IPS-20b (cell line): ENCODE measurements around the gene MUTYH.
"Not testable (repeated sequence)": the region's sequence is repeated elsewhere in the genome, so short reads cannot be mapped to it uniquely, and the experiment has no call there.

Experiments
- H3K27ac ChIP-seq: one replicate; pipeline ENCODE4 v1.5.1; 2013; ENCODE audit warnings: low read length
- H3K27me3 ChIP-seq: 2 replicates; pipeline ENCODE4 v1.6.1; 2013; ENCODE audit warnings: mild to moderate bottlenecking, low read length, inconsistent platforms; ENCODE audit not compliant: insufficient read depth
- H3K36me3 ChIP-seq: 2 replicates; pipeline ENCODE4 v1.6.1; 2013; ENCODE audit warnings: low read depth, mild to moderate bottlenecking, inconsistent platforms, low read length, moderate library complexity; ENCODE audit not compliant: insufficient read depth
- H3K4me1 ChIP-seq: 2 replicates; pipeline ENCODE4 v1.6.1; 2013; ENCODE audit warnings: mild to moderate bottlenecking, control low read depth, inconsistent platforms, low read length, moderate library complexity; ENCODE audit not compliant: insufficient read depth
- H3K4me3 ChIP-seq: 2 replicates; pipeline ENCODE4 v1.5.1; 2013; ENCODE audit warnings: mild to moderate bottlenecking, low read length, inconsistent platforms
- H3K9ac ChIP-seq: 2 replicates; pipeline ENCODE4 v1.6.1; 2013; ENCODE audit warnings: low read depth, mild to moderate bottlenecking, inconsistent platforms, low read length, moderate library complexity
- H3K9me3 ChIP-seq: 2 replicates; pipeline ENCODE4 v1.6.1; 2013; ENCODE audit warnings: mild to moderate bottlenecking, low read depth, low read length, inconsistent platforms; ENCODE audit not compliant: insufficient read depth

MUTYH gene

GRCh38 chr1:45373573-45373972 is 33.3 kb upstream of the MUTYH start:
- H3K27me3 ChIP-seq = no peaks in the 10 kb centered on the region
- H3K27ac ChIP-seq = no peak overlapping the region
- no peaks in the 10 kb centered on the region for H3K4me1 ChIP-seq
- no peak overlapping the region for H3K9ac ChIP-seq
- no peak overlapping the region for H3K4me3 ChIP-seq
- no peaks in the 10 kb centered on the region for H3K36me3 ChIP-seq
- H3K9me3 ChIP-seq = no peaks in the 10 kb centered on the region

GRCh38 chr1:45370575-45370974 is 30.3 kb upstream of the MUTYH start:
- Histone ChIP-seq H3K9me3 (no peaks in the 10 kb centered on the region), H3K27ac (no peak overlapping the region), H3K4me3 (no peak overlapping the region), H3K27me3 (no peaks in the 10 kb centered on the region), H3K4me1 (no peaks in the 10 kb centered on the region), H3K9ac (no peak overlapping the region), H3K36me3 (no peaks in the 10 kb centered on the region)

- Histone ChIP-seq H3K9ac (no peak overlapping the region), H3K27me3 (no peaks in the 10 kb centered on the region), H3K9me3 (no peaks in the 10 kb centered on the region)
Observed at GRCh38 chr1:45365051-45365450, 24.8 kb upstream of the MUTYH start.

GRCh38 chr1:45364294-45364693 is 24.1 kb upstream of the MUTYH start:
- Histone ChIP-seq H3K36me3 (no peaks in the 10 kb centered on the region), H3K9ac (no peak overlapping the region), H3K27me3 (no peaks in the 10 kb centered on the region), H3K9me3 (no peaks in the 10 kb centered on the region), H3K4me3 (no peak overlapping the region), H3K4me1 (peaks cover 8% of the 10 kb centered on the region), H3K27ac (no peak overlapping the region)

More at GRCh38 chr1:45365051-45365450, 24.8 kb upstream of the MUTYH start:
- Histone ChIP-seq H3K4me1 (peaks cover 6% of the 10 kb centered on the region), H3K36me3 (no peaks in the 10 kb centered on the region), H3K27ac (no peak overlapping the region), H3K4me3 (no peak overlapping the region)

GRCh38 chr1:45360981-45361380 is 20.7 kb upstream of the MUTYH start:
- not testable (repeated sequence) for H3K9me3 ChIP-seq, H3K36me3 ChIP-seq, H3K27ac ChIP-seq, H3K27me3 ChIP-seq, H3K4me1 ChIP-seq
- Histone ChIP-seq H3K4me3 (peak overlapping the region; percentile 4), H3K9ac (peak overlapping the region; percentile 14; the same call in 1 of the 2 replicates)

- Histone ChIP-seq H3K36me3 (no peaks in the 10 kb centered on the region), H3K4me3 (peak overlapping the region; percentile 4; the same call in 1 of the 2 replicates), H3K27ac (no peak overlapping the region), H3K9ac (peak overlapping the region; percentile 14; the same call in 1 of the 2 replicates), H3K4me1 (peaks cover 8% of the 10 kb centered on the region), H3K9me3 (no peaks in the 10 kb centered on the region), H3K27me3 (no peaks in the 10 kb centered on the region)
Observed at GRCh38 chr1:45359882-45360513, 19.8 kb upstream of the MUTYH start.

- Histone ChIP-seq H3K9me3 (no peaks in the 10 kb centered on the region), H3K27me3 (no peaks in the 10 kb centered on the region), H3K27ac (no peak overlapping the region), H3K4me3 (no peak overlapping the region), H3K9ac (no peak overlapping the region), H3K4me1 (peaks cover 5% of the 10 kb centered on the region), H3K36me3 (no peaks in the 10 kb centered on the region)
Observed at GRCh38 chr1:45356186-45356585, 15.9 kb upstream of the MUTYH start.

- Histone ChIP-seq H3K9ac (no peak overlapping the region), H3K27me3 (no peaks in the 10 kb centered on the region), H3K36me3 (no peaks in the 10 kb centered on the region), H3K27ac (no peak overlapping the region), H3K4me1 (peaks cover 5% of the 10 kb centered on the region), H3K4me3 (no peak overlapping the region), H3K9me3 (no peaks in the 10 kb centered on the region)
Observed at GRCh38 chr1:45355683-45356082, 15.4 kb upstream of the MUTYH start.

GRCh38 chr1:45354838-45355237 is 14.6 kb upstream of the MUTYH start:
- no peaks in the 10 kb centered on the region for H3K27me3 ChIP-seq
- H3K27ac ChIP-seq = no peak overlapping the region
- H3K4me1 ChIP-seq = no peaks in the 10 kb centered on the region; the same call in 1 of the 2 replicates
- H3K9ac ChIP-seq = no peak overlapping the region
- no peak overlapping the region for H3K4me3 ChIP-seq
- no peaks in the 10 kb centered on the region for H3K9me3 ChIP-seq
- H3K36me3 ChIP-seq = no peaks in the 10 kb centered on the region

- no peaks in the 10 kb centered on the region for H3K4me1 ChIP-seq
- no peak overlapping the region for H3K4me3 ChIP-seq
- H3K9me3 ChIP-seq = no peaks in the 10 kb centered on the region
- no peaks in the 10 kb centered on the region for H3K36me3 ChIP-seq
- H3K27me3 ChIP-seq = no peaks in the 10 kb centered on the region
- H3K27ac ChIP-seq = no peak overlapping the region
- H3K9ac ChIP-seq = no peak overlapping the region
Observed at GRCh38 chr1:45353685-45354084, 13.4 kb upstream of the MUTYH start.

GRCh38 chr1:45351508-45351907 is 11.3 kb upstream of the MUTYH start:
- Histone ChIP-seq H3K36me3 (peaks cover 1% of the 10 kb centered on the region; the same call in 1 of the 2 replicates), H3K27me3 (no peaks in the 10 kb centered on the region), H3K4me3 (no peak overlapping the region), H3K9me3 (no peaks in the 10 kb centered on the region), H3K27ac (no peak overlapping the region), H3K4me1 (no peaks in the 10 kb centered on the region), H3K9ac (no peak overlapping the region)

GRCh38 chr1:45348966-45349677 is 8.9 kb upstream of the MUTYH start:
- no peaks in the 10 kb centered on the region for H3K27me3 ChIP-seq
- no peak overlapping the region for H3K27ac ChIP-seq
- no peak overlapping the region for H3K4me3 ChIP-seq
- peaks cover 22% of the 10 kb centered on the region for H3K36me3 ChIP-seq
- H3K9ac ChIP-seq = no peak overlapping the region
- H3K9me3 ChIP-seq = no peaks in the 10 kb centered on the region
- H3K4me1 ChIP-seq = no peaks in the 10 kb centered on the region
